B cell (primary cell): Measurements from ENCODE around the gene DZANK1. TPM values are rescaled to one million over a fixed set of nuclear protein-coding genes. Genes with fewer than 3 reads are reported as not detected.

Source experiments
- ATAC-seq: fragments of 200-7000 bp; cut with Tn5 transposase; one replicate; pipeline ENCODE4 v1.10.0; 2021; ENCODE audit warnings: low read depth, mild to moderate bottlenecking, moderate number of reproducible peaks, moderate library complexity
- CTCF ChIA-PET: fragments of 350-600 bp; sonication (Branson Sonifier 250); formaldehyde crosslinking; loops from one replicate; lab custom pipeline; 2021; ENCODE audit warnings: antibody characterized with exemption, inconsistent platforms; lab: Charles Lee
- POLR2A ChIA-PET: fragments of 350-600 bp; sonication (Branson Sonifier 250); formaldehyde crosslinking; loops from one replicate; lab custom pipeline; 2021; ENCODE audit warnings: antibody characterized with exemption; lab: Charles Lee
- DNase-seq: peaks from one replicate; pipeline ENCODE4 v3.0.0; 2013
- H2AFZ ChIP-seq: 2 replicates; pipeline ENCODE4 v1.6.1; 2012; ENCODE audit warnings: mild to moderate bottlenecking, low read depth, low read length; ENCODE audit not compliant: insufficient read depth, poor library complexity, severe bottlenecking
- H3K27ac ChIP-seq, 2 donors: 1 replicate in 1 of 2; 2 replicates in 1 of 2; pipeline ENCODE4 v1.5.1; 2012 to 2013; ENCODE audit warnings: low read length in 2 of 2, mild to moderate bottlenecking in 2 of 2, moderate library complexity in 1 of 2
- H3K27me3 ChIP-seq, 4 experiments: fragments of 200-600 bp in 1 of 4; sonication (generic) in 1 of 4; replicated peaks in 1 of 4; 1 replicate in 2 of 4; 2 replicates in 2 of 4; pipeline versions ENCODE4 v1.6.1 to v1.7.0; 2013 to 2016; ENCODE audit warnings: low read length in 3 of 4, mild to moderate bottlenecking in 2 of 4, mixed read lengths in 1 of 4, moderate library complexity in 1 of 4; ENCODE audit not compliant: insufficient read depth in 4 of 4, control insufficient read depth in 3 of 4; ENCODE audit errors: control extremely low read depth in 1 of 4
- H3K36me3 ChIP-seq, 2 experiments: replicated peaks in 1 of 2; 1 replicate in 1 of 2; 2 replicates in 1 of 2; pipeline versions ENCODE4 v1.6.1 to v1.7.1; 2013; ENCODE audit warnings: low read length in 1 of 2; ENCODE audit not compliant: insufficient read depth in 2 of 2, control insufficient read depth in 1 of 2; ENCODE audit errors: control extremely low read depth in 1 of 2, extremely low read depth in 1 of 2
- H3K4me1 ChIP-seq, 2 donors: fragments of 200-600 bp in 1 of 2; sonication (generic) in 1 of 2; 1 replicate in 1 of 2; 2 replicates in 1 of 2; pipeline versions ENCODE4 v1.5.1 to v1.6.1; 2013 to 2017; ENCODE audit warnings: low read length in 2 of 2; ENCODE audit not compliant: control insufficient read depth in 2 of 2, insufficient read depth in 2 of 2
- H3K4me2 ChIP-seq: replicated peaks from 2 replicates; pipeline ENCODE3; 2012; ENCODE audit warnings: mild to moderate bottlenecking, low read depth, low read length; ENCODE audit not compliant: poor library complexity, severe bottlenecking
- H3K4me3 ChIP-seq, 5 experiments: fragments of 200-600 bp in 1 of 5; sonication (generic) in 1 of 5; 1 replicate in 3 of 5; 2 replicates in 2 of 5; pipeline versions ENCODE4 v1.5.1 to v1.7.0; 2011 to 2016; ENCODE audit warnings: low read length in 4 of 5, mild to moderate bottlenecking in 4 of 5, low read depth in 2 of 5, control low read depth in 1 of 5, moderate library complexity in 1 of 5; ENCODE audit not compliant: insufficient read depth in 1 of 5; ENCODE audit errors: control extremely low read depth in 1 of 5, extremely low read depth in 1 of 5
- H3K79me2 ChIP-seq: fragments of 200-600 bp; sonication (generic); one replicate; pipeline ENCODE4 v1.6.0; 2016; ENCODE audit warnings: low read length; ENCODE audit not compliant: control insufficient read depth, insufficient read depth
- H3K9ac ChIP-seq: fragments of 200-600 bp; sonication (generic); 2 replicates; pipeline ENCODE4 v1.6.1; 2017; ENCODE audit warnings: mild to moderate bottlenecking, low read length, moderate library complexity
- H3K9me3 ChIP-seq, 3 donors: one replicate each; pipeline versions ENCODE4 v1.6.1 to v1.7.1; 2013; ENCODE audit warnings: low read length in 2 of 3; ENCODE audit not compliant: control insufficient read depth in 2 of 3, insufficient read depth in 1 of 3; ENCODE audit errors: control extremely low read depth in 1 of 3
- H4K20me1 ChIP-seq: 2 replicates; pipeline ENCODE4 v1.6.0; 2012; ENCODE audit warnings: mild to moderate bottlenecking, low read length; ENCODE audit not compliant: insufficient read depth, control insufficient read depth, poor library complexity, severe bottlenecking
- H3K27ac Mint-ChIP-seq: one replicate; pipeline ENCODE4 v1.8.0; 2021; ENCODE audit warnings: mixed read lengths
- H3K27me3 Mint-ChIP-seq: one replicate; pipeline ENCODE4 v1.8.0; 2021; ENCODE audit warnings: mixed read lengths
- H3K4me1 Mint-ChIP-seq: one replicate; pipeline ENCODE4 v1.8.0; 2021; ENCODE audit warnings: mixed read lengths
- H3K4me3 Mint-ChIP-seq: one replicate; pipeline ENCODE4 v1.8.0; 2021; ENCODE audit warnings: mixed read lengths
- H3K9me3 Mint-ChIP-seq: one replicate; pipeline ENCODE4 v1.8.0; 2022; ENCODE audit warnings: mixed read lengths; ENCODE audit not compliant: insufficient read depth
- CTCF ChIP-seq: fragments of 200-600 bp; IDR thresholded peaks from one replicate; pipeline ENCODE4 v1.8.0; 2022; ENCODE audit warnings: antibody characterized with exemption, mild to moderate bottlenecking
- EZH2 ChIP-seq: IDR thresholded peaks from 2 replicates; pipeline ENCODE4 v1.6.1; 2012; ENCODE audit warnings: borderline replicate concordance, low read depth, mild to moderate bottlenecking, moderate library complexity, low read length; ENCODE audit not compliant: insufficient read depth, poor library complexity, severe bottlenecking
- WGBS: methylation state at CpG from one replicate; pipeline ENCODE4 v1.1.5; 2013; ENCODE audit warnings: missing lambda C conversion rate; ENCODE audit not compliant: insufficient coverage; 5-methylcytosine and 5-hydroxymethylcytosine counted together
- intact Hi-C: fragments of 100-400 bp; cut with micrococcal nuclease; formaldehyde crosslinking; loops from one replicate; pipeline ENCODE4 v1.10.0; 2022
- polyA plus RNA-seq: library from polyadenylated mRNA; depleted of rRNA; stranded (reverse); fragments of >200 nt; gene quantifications from 2 replicates; pipeline ENCODE4 v1.2.3, GENCODE V29; 2012
- total RNA-seq, 2 donors: library from RNA; stranded (reverse); fragments of 120-200 nt in 1 of 2; gene quantifications; 1 replicate in 1 of 2; 2 replicates in 1 of 2; pipeline versions ENCODE4 v1.2.3 to v1.2.4, GENCODE V29; 2013 to 2022

The DZANK1 gene
- total and polyA plus RNA-seq, 2 donors (not counting 1 experiment from before 2014, with no cell fraction given) = 2.8 to 5.6 TPM

- Histone ChIP-seq H4K20me1 (no peaks in the 10 kb centered on the region), H3K9me3 (no peaks in the 10 kb centered on the region), H3K27me3 (no peaks in the 10 kb centered on the region), H3K4me1 (no peaks in the 10 kb centered on the region), H2AFZ (no peak overlapping the region), H3K36me3 (peaks cover 11 to 38% of the 10 kb centered on the region in 2 experiments), H3K79me2 (peaks cover 12% of the 10 kb centered on the region), H3K4me3 (no peak overlapping the region), H3K4me2 (no peak overlapping the region), H3K27ac (no peak overlapping the region), H3K9ac (no peak overlapping the region)
- Mint-ChIP-seq H3K27ac (no peak overlapping the region), H3K4me1 (no peaks in the 10 kb centered on the region), H3K27me3 (no peaks in the 10 kb centered on the region), H3K4me3 (no peak overlapping the region), H3K9me3 (no peaks in the 10 kb centered on the region)
- intact Hi-C loops = no loop called here
- no peak for ATAC-seq
- no peak for DNase-seq
- POLR2A ChIA-PET = no interaction called here
- CTCF ChIA-PET = no interaction called here
- TF ChIP-seq CTCF (no peak), EZH2 (no peak)
These were observed 49.1 kb upstream of the DZANK1 start for GRCh38 chr20:18515973-18516372.

- POLR2A ChIA-PET = no interaction called here
- no peak overlapping the region for H3K4me2 ChIP-seq
These were observed 47.3 kb upstream of the DZANK1 start for GRCh38 chr20:18514127-18514526.

More at GRCh38 chr20:18514127-18514526, 47.3 kb upstream of the DZANK1 start:
- no peaks in the 10 kb centered on the region for H3K4me1 ChIP-seq
- Mint-ChIP-seq H3K9me3 (no peaks in the 10 kb centered on the region), H3K4me1 (peaks cover under 1% of the 10 kb centered on the region), H3K27ac (no peak overlapping the region), H3K4me3 (no peak overlapping the region), H3K27me3 (no peaks in the 10 kb centered on the region)
- intact Hi-C loops = no loop called here
- TF ChIP-seq CTCF (no peak), EZH2 (no peak)
- CTCF ChIA-PET = no interaction called here
- no peak overlapping the region for H3K9ac ChIP-seq
- H3K4me3 ChIP-seq = no peak overlapping the region
- ATAC-seq = no peak
- H3K79me2 ChIP-seq = peaks cover 23% of the 10 kb centered on the region
- no peak for DNase-seq
- peaks cover 12 to 47% of the 10 kb centered on the region in 2 experiments for H3K36me3 ChIP-seq
- H3K9me3 ChIP-seq = no peaks in the 10 kb centered on the region
- no peaks in the 10 kb centered on the region for H4K20me1 ChIP-seq
- no peak overlapping the region for H2AFZ ChIP-seq
- H3K27ac ChIP-seq = no peak overlapping the region
- H3K27me3 ChIP-seq = no peaks in the 10 kb centered on the region
- 99% methylated on average over 5 of the region's 5 CpGs for WGBS
